ENCODE data around the gene CPSF4. TPM values are rescaled to one million over a fixed set of nuclear protein-coding genes. Genes with fewer than 3 reads are reported as not detected.

The CPSF4 gene
- total and polyA plus RNA-seq, 2 donors (not counting 1 experiment from before 2014, with no cell fraction given) = 52.9 to 63.2 TPM

DNA sequence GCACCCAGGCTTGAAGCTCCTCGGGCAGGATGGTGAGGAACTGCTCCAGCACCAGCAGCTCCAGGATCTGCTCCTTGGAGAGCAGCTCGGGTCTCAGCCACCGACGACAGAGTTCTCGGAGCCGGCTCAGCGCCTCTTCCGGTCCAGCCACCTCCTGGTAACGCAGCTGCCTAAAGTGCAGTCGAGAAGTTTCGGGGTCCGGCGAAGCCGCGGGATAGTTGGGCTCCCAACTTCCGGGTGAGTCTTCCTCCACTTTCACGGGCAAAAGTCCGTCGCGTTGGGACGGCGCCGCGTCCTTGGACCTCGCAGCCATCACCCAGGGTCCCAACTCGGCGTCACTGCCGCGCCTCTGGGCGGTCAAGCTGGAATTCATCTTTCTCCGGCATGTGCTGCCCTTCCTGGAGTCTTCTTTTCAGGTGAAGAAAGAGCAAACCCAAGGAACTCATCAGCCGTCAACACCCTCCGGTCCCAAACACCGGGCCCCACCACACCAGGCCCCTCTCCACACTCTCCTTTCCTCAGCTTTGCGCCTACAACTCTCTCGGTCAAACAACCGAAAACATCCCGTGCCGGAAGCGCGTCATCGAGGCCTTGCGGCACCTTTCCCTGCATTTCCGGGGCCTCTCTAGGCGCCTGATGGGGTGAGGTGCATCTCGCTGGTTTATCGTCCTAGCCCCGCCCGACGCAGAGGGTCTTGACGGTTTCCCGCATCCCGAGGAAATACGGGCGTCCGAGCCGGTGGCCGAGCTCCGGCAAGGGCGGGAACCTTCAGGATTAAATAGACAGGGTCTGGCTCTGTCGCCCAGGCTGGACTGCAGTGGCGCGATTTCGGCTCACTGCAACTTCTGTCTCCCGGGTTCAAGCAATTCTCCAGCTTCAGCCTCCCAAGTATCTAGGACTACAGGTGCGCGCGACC lies 61.2 kb downstream of the CPSF4 start, which contains the start of gene ZNF394:
Gene ZNF394, minus strand, starts transcription at position 561 of the 916 bp plus-strand sequence. Its CDS starts 188 bp downstream, at position 373.
- peak; percentile 93 for DNase-seq
- H3K9me3 Mint-ChIP-seq (ENCODE audit: insufficient read depth) = no peaks in the 10 kb centered on the region
- Histone ChIP-seq H4K20me1 (ENCODE audit: control insufficient read depth, insufficient read depth, low read length, poor library complexity, severe bottlenecking) (peaks cover 35% of the 10 kb centered on the region), H3K4me1 (ENCODE audit: control insufficient read depth in 2 of 2, insufficient read depth in 2 of 2, low read length in 2 of 2) (peaks cover 22 to 31% of the 10 kb centered on the region in 2 donors), H3K27ac (ENCODE audit: low read length in 2 of 2) (peak within 1 kb of the TSS; percentile 97 to 99), H3K9ac (ENCODE audit: low read length) (peak within 1 kb of the TSS; percentile 96), H3K4me2 (replicated peaks; ENCODE audit: low read depth, low read length, poor library complexity, severe bottlenecking) (peak within 1 kb of the TSS; percentile 86), H3K9me3 (ENCODE audit: control extremely low read depth in 1 of 3, control insufficient read depth in 2 of 3, insufficient read depth in 1 of 3, low read length in 2 of 3) (peaks cover 0 to 6% (median 0%) of the 10 kb centered on the region in 3 donors), H3K79me2 (ENCODE audit: control insufficient read depth, insufficient read depth, low read length) (peaks cover 60% of the 10 kb centered on the region), H3K27me3 (replicated peaks in 1 of 4; ENCODE audit: control extremely low read depth in 1 of 4, control insufficient read depth in 3 of 4, insufficient read depth in 4 of 4, low read length in 3 of 4) (no peaks in the 10 kb centered on the region), H2AFZ (ENCODE audit: insufficient read depth, low read depth, low read length, poor library complexity, severe bottlenecking) (peak within 1 kb of the TSS; percentile 87), H3K36me3 (replicated peaks in 1 of 2; ENCODE audit: control extremely low read depth in 1 of 2, control insufficient read depth in 1 of 2, extremely low read depth in 1 of 2, insufficient read depth in 2 of 2, low read length in 1 of 2) (peaks cover 0 to 22% of the 10 kb centered on the region in 2 experiments), H3K4me3 (ENCODE audit: control extremely low read depth in 1 of 5, extremely low read depth in 1 of 5, insufficient read depth in 1 of 5, low read depth in 2 of 5, low read length in 4 of 5) (peak within 1 kb of the TSS; percentile 83 to 100 (median 91))
- H3K27me3 Mint-ChIP-seq = no peaks in the 10 kb centered on the region
- TF ChIP-seq, protein P1, sequence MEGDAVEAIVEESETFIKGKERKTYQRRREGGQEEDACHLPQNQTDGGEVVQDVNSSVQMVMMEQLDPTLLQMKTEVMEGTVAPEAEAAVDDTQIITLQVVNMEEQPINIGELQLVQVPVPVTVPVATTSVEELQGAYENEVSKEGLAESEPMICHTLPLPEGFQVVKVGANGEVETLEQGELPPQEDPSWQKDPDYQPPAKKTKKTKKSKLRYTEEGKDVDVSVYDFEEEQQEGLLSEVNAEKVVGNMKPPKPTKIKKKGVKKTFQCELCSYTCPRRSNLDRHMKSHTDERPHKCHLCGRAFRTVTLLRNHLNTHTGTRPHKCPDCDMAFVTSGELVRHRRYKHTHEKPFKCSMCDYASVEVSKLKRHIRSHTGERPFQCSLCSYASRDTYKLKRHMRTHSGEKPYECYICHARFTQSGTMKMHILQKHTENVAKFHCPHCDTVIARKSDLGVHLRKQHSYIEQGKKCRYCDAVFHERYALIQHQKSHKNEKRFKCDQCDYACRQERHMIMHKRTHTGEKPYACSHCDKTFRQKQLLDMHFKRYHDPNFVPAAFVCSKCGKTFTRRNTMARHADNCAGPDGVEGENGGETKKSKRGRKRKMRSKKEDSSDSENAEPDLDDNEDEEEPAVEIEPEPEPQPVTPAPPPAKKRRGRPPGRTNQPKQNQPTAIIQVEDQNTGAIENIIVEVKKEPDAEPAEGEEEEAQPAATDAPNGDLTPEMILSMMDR (IDR thresholded peaks at IDR 0.05) = peak; percentile 11
- TF ChIP-seq EZH2 (IDR thresholded peaks at IDR 0.05; ENCODE audit: borderline replicate concordance, insufficient read depth, low read depth, low read length, poor library complexity, severe bottlenecking) = no peak
- ChIA-PET CTCF (interaction anchor here (0.7 to 1.2 kb wide), 4 partner anchors 28 to 92 kb away, joined by 3 to 4 read pairs (median 3); partner anchors contain the start of genes BUD31, PDAP1 and ZNF655), POLR2A (interaction anchor here (0.7 to 1.9 kb wide), 7 partner anchors 27 to 125 kb away, joined by 3 to 9 read pairs (median 4); partner anchors contain the start of genes BUD31, FAM200A, PDAP1 and ZNF655)
- ATAC-seq (ENCODE audit: low read depth) = peak; percentile 26
- WGBS (ENCODE audit: insufficient coverage) = under 1% methylated on average over 64 of the region's 68 CpGs
- intact Hi-C loops (cut with micrococcal nuclease) = loop anchor here (1.0 to 10.0 kb wide), 6 partner anchors 28 to 585 kb away; partner anchors contain the start of genes BUD31, COPS6, FAM200A and PDAP1
- peak within 1 kb of the TSS; percentile 98 for H3K27ac Mint-ChIP-seq
- H3K4me1 Mint-ChIP-seq = peaks cover 36% of the 10 kb centered on the region
- peak within 1 kb of the TSS; percentile 92 for H3K4me3 Mint-ChIP-seq
